Measurements from ENCODE around the gene HOXC10. TPM values are rescaled to one million over a fixed set of nuclear protein-coding genes. Genes with fewer than 3 reads are reported as not detected.
A peak's percentile ranks its signal among the peaks of the same experiment; 100 is the strongest.

The HOXC10 gene
- total and polyA plus RNA-seq, 2 of the 8 experiments (the other 6 are each of a cell fraction or from before 2014, with no cell fraction given): not detected

GRCh38 chr12:53944907-53945847 lies 39.8 kb upstream of the HOXC10 start (continued):
- TF ChIP-seq USF2 (IDR thresholded peaks at IDR 0.05; ENCODE audit: low read length) (no peak), MAX (IDR thresholded peaks at IDR 0.05) (no peak), SP2 (IDR thresholded peaks at IDR 0.05; ENCODE audit: low read length) (no peak), GTF2F1 (IDR thresholded peaks at IDR 0.05; ENCODE audit: borderline replicate concordance, low read depth, low read length) (no peak), TAF7 (optimal IDR thresholded peaks at IDR 0.05; ENCODE audit: borderline replicate concordance, low read depth, low read length) (no peak), CREB1 (IDR thresholded peaks at IDR 0.05) (no peak), PHF8 (conservative IDR thresholded peaks at IDR 0.05; ENCODE audit: low read depth, low read length) (no peak), EP300 (IDR thresholded peaks at IDR 0.05; ENCODE audit: borderline replicate concordance in 1 of 2, low read depth in 2 of 2, low read length in 2 of 2) (no peak), HDAC6 (IDR thresholded peaks at IDR 0.05; ENCODE audit: low read depth, low read length) (no peak), SAP30 (IDR thresholded peaks at IDR 0.05; ENCODE audit: insufficient read depth, insufficient replicate concordance, low read length) (no peak), CTBP2 (IDR thresholded peaks at IDR 0.05; ENCODE audit: borderline replicate concordance, insufficient read depth, insufficient read length, low read length) (peak; percentile 22), TCF12 (IDR thresholded peaks at IDR 0.05; ENCODE audit: low read depth, low read length) (no peak)
